CD4-positive, alpha-beta memory T cell (primary cell): ENCODE measurements around the gene SH3GL2. TPM values are rescaled to one million over a fixed set of nuclear protein-coding genes. Genes with fewer than 3 reads are reported as not detected.

Experiments
- CTCF ChIA-PET: fragments of 350-600 bp; sonication (Branson Sonifier 250); formaldehyde crosslinking; loops from one replicate; lab custom pipeline; 2021; ENCODE audit warnings: inconsistent platforms; ENCODE audit not compliant: partially characterized antibody; lab: Charles Lee
- POLR2A ChIA-PET: fragments of 350-600 bp; sonication (Branson Sonifier 250); formaldehyde crosslinking; loops from one replicate; lab custom pipeline; 2021; ENCODE audit not compliant: partially characterized antibody; lab: Charles Lee
- DNase-seq, 5 donors: peaks; one replicate each; pipeline versions ENCODE4 v3.0.0 to v3.0.0-alpha.2; 2020 to 2022; ENCODE audit warnings: mixed read lengths in 1 of 5
- H3K27ac ChIP-seq: one replicate; pipeline ENCODE4 v1.7.0; 2013; ENCODE audit warnings: low read depth, low read length
- H3K27me3 ChIP-seq: 2 replicates; pipeline ENCODE4 v1.7.0; 2013; ENCODE audit warnings: mild to moderate bottlenecking, low read length, moderate library complexity; ENCODE audit not compliant: insufficient read depth
- H3K36me3 ChIP-seq: 2 replicates; pipeline ENCODE4 v1.7.0; 2013; ENCODE audit warnings: mild to moderate bottlenecking, low read length, moderate library complexity; ENCODE audit not compliant: insufficient read depth
- H3K4me1 ChIP-seq: 2 replicates; pipeline ENCODE4 v1.7.0; 2013; ENCODE audit warnings: mild to moderate bottlenecking, low read length, moderate library complexity; ENCODE audit not compliant: insufficient read depth
- H3K4me3 ChIP-seq, 2 donors: one replicate each; pipeline ENCODE4 v1.7.0; 2013; ENCODE audit warnings: low read length in 2 of 2, mild to moderate bottlenecking in 1 of 2
- H3K9me3 ChIP-seq, 2 donors: one replicate each; pipeline ENCODE4 v1.7.0; 2013; ENCODE audit warnings: low read length in 2 of 2, control low read depth in 1 of 2; ENCODE audit not compliant: control insufficient read depth in 1 of 2
- H3K27ac Mint-ChIP-seq, 7 donors: one replicate each; pipeline ENCODE4 v1.8.0; 2020 to 2021; ENCODE audit warnings: mixed read lengths in 7 of 7, mild to moderate bottlenecking in 6 of 7, inconsistent platforms in 3 of 7, moderate library complexity in 3 of 7
- H3K27me3 Mint-ChIP-seq, 2 donors: one replicate each; pipeline ENCODE4 v1.8.0; 2020 to 2021; ENCODE audit warnings: mixed read lengths in 2 of 2
- H3K36me3 Mint-ChIP-seq, 2 donors: one replicate each; pipeline ENCODE4 v1.8.0; 2020 to 2021; ENCODE audit warnings: mixed read lengths in 2 of 2, inconsistent platforms in 1 of 2, mild to moderate bottlenecking in 1 of 2
- H3K4me1 Mint-ChIP-seq, 4 donors: one replicate each; pipeline ENCODE4 v1.8.0; 2020 to 2021; ENCODE audit warnings: mixed read lengths in 4 of 4, mild to moderate bottlenecking in 1 of 4
- H3K4me3 Mint-ChIP-seq, 8 donors: one replicate each; pipeline ENCODE4 v1.8.0; 2020 to 2021; ENCODE audit warnings: mixed read lengths in 8 of 8, mild to moderate bottlenecking in 7 of 8, moderate library complexity in 6 of 8, inconsistent platforms in 3 of 8
- H3K9me3 Mint-ChIP-seq, 8 donors: one replicate each; pipeline ENCODE4 v1.8.0; 2020 to 2021; ENCODE audit warnings: mixed read lengths in 8 of 8, mild to moderate bottlenecking in 5 of 8, inconsistent platforms in 3 of 8, moderate library complexity in 1 of 8
- intact Hi-C: fragments of 100-400 bp; cut with micrococcal nuclease; formaldehyde crosslinking; loops from one replicate; pipeline ENCODE4 v1.15.1; 2023
- polyA plus RNA-seq, 2 donors: library from polyadenylated mRNA; unstranded; fragments of 300-500 nt; fragmentation: Illumina TruSeq; gene quantifications; one replicate each; pipeline ENCODE4 v1.2.3, GENCODE V29; 2021
- total RNA-seq, 2 experiments: library from RNA; stranded (reverse); gene quantifications; one replicate each; pipeline ENCODE4 v1.2.3, GENCODE V29; 2021

The SH3GL2 gene
- total and polyA plus RNA-seq, 4 experiments from 2014 or later = not detected

- intact Hi-C loops = no loop called here
These were observed 245.9 kb downstream of the SH3GL2 start for GRCh38 chr9:17824616-17825264.

DNA sequence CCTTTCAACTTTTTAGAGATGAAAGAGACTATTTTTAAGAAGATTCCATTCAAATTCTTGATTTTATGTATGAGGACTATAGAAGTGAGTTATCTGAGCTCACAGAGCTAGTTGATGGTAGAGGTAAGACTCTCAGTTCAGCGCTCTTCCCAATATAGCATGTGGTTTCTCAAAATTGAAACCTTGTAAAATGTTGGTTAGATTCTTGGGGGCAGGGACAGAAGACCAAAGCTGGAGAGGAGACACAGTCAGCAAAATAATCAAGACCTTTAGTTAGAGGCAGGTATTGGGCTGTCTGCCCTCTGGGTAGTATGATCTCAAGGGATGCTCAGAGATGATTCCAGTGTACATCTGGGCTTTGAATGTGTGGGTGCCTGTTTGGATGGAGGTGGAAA is 246.4 kb downstream of the SH3GL2 start:
- Mint-ChIP-seq H3K4me1 (no peaks in the 10 kb centered on the region), H3K36me3 (no peaks in the 10 kb centered on the region), H3K9me3 (peaks cover 0 to 4% (median 3%) of the 10 kb centered on the region in 8 donors), H3K27me3 (peaks cover 0 to 1% of the 10 kb centered on the region in 2 donors), H3K4me3 (no peak overlapping the region), H3K27ac (no peak overlapping the region)
- H3K27me3 ChIP-seq = no peaks in the 10 kb centered on the region
- H3K9me3 ChIP-seq = no peaks in the 10 kb centered on the region
- H3K4me1 ChIP-seq = no peaks in the 10 kb centered on the region
- ChIA-PET POLR2A (no interaction called here), CTCF (no interaction called here)
- H3K4me3 ChIP-seq = no peak overlapping the region
- H3K27ac ChIP-seq = no peak overlapping the region
- intact Hi-C loops = no loop called here
- no peaks in the 10 kb centered on the region for H3K36me3 ChIP-seq
- no peak for DNase-seq

More at GRCh38 chr9:17824616-17825264, 245.9 kb downstream of the SH3GL2 start:
- peaks cover 0 to 1% of the 10 kb centered on the region in 2 donors for H3K27me3 Mint-ChIP-seq
- no peaks in the 10 kb centered on the region for H3K36me3 Mint-ChIP-seq
- H3K4me1 Mint-ChIP-seq = no peaks in the 10 kb centered on the region
- Histone ChIP-seq H3K4me1 (no peaks in the 10 kb centered on the region), H3K4me3 (no peak overlapping the region), H3K27ac (no peak overlapping the region), H3K9me3 (no peaks in the 10 kb centered on the region), H3K36me3 (no peaks in the 10 kb centered on the region), H3K27me3 (no peaks in the 10 kb centered on the region)
- DNase-seq = no peak
- ChIA-PET POLR2A (no interaction called here), CTCF (no interaction called here)
- no peak overlapping the region for H3K4me3 Mint-ChIP-seq
- peaks cover 0 to 4% (median 3%) of the 10 kb centered on the region in 8 donors for H3K9me3 Mint-ChIP-seq
- H3K27ac Mint-ChIP-seq = no peak overlapping the region

GRCh38 chr9:17829064-17829463 is 250.2 kb downstream of the SH3GL2 start:
- Mint-ChIP-seq H3K4me1 (no peaks in the 10 kb centered on the region), H3K27me3 (no peaks in the 10 kb centered on the region), H3K4me3 (no peak overlapping the region), H3K36me3 (no peaks in the 10 kb centered on the region), H3K27ac (no peak overlapping the region), H3K9me3 (peaks cover 0 to 4% (median under 1%) of the 10 kb centered on the region in 8 donors)
- ChIA-PET CTCF (no interaction called here), POLR2A (no interaction called here)
- Histone ChIP-seq H3K4me3 (no peak overlapping the region), H3K36me3 (no peaks in the 10 kb centered on the region), H3K27ac (no peak overlapping the region), H3K4me1 (no peaks in the 10 kb centered on the region), H3K9me3 (no peaks in the 10 kb centered on the region), H3K27me3 (no peaks in the 10 kb centered on the region)
- intact Hi-C loops = no loop called here
- DNase-seq = no peak

- no peak overlapping the region for H3K27ac Mint-ChIP-seq
- H3K4me1 Mint-ChIP-seq = no peaks in the 10 kb centered on the region
- Histone ChIP-seq H3K27me3 (no peaks in the 10 kb centered on the region), H3K27ac (no peak overlapping the region), H3K36me3 (no peaks in the 10 kb centered on the region), H3K4me3 (no peak overlapping the region), H3K9me3 (no peaks in the 10 kb centered on the region), H3K4me1 (no peaks in the 10 kb centered on the region)
- no peaks in the 10 kb centered on the region for H3K36me3 Mint-ChIP-seq
- no peaks in the 10 kb centered on the region for H3K27me3 Mint-ChIP-seq
- peaks cover 0 to 5% (median 1%) of the 10 kb centered on the region in 8 donors for H3K9me3 Mint-ChIP-seq
- intact Hi-C loops = no loop called here
- ChIA-PET CTCF (no interaction called here), POLR2A (no interaction called here)
- DNase-seq = no peak
- no peak overlapping the region for H3K4me3 Mint-ChIP-seq
These were observed 251.0 kb downstream of the SH3GL2 start for GRCh38 chr9:17829812-17830385.

DNA sequence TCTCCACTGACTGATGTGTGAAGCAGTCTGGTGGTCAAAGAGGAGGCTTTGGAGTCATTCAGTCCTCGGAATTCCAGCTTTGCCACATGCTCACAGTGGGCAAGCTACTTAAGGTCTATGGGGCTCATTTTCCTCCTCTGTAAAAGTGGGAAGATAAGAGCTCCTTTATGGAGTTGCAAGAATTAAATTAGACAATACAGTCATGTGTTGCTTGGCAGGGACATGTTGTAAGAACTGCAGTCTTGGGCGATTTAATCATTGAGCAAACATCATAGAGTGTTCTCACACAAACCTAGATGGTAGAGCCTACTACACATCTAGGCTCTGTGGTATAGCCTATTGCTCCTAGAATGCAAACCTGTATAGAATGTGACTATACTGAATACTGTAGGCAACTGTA is 253.9 kb downstream of the SH3GL2 start:
- Histone ChIP-seq H3K27me3 (no peaks in the 10 kb centered on the region), H3K9me3 (no peaks in the 10 kb centered on the region), H3K4me3 (no peak overlapping the region), H3K27ac (no peak overlapping the region), H3K4me1 (no peaks in the 10 kb centered on the region), H3K36me3 (no peaks in the 10 kb centered on the region)
- Mint-ChIP-seq H3K27me3 (no peaks in the 10 kb centered on the region), H3K4me1 (no peaks in the 10 kb centered on the region), H3K27ac (no peak overlapping the region), H3K9me3 (peaks cover 0 to 8% (median under 1%) of the 10 kb centered on the region in 8 donors), H3K36me3 (no peaks in the 10 kb centered on the region), H3K4me3 (no peak overlapping the region)
- CTCF ChIA-PET = no interaction called here
- intact Hi-C loops = no loop called here
- DNase-seq = no peak
- POLR2A ChIA-PET = no interaction called here

DNA sequence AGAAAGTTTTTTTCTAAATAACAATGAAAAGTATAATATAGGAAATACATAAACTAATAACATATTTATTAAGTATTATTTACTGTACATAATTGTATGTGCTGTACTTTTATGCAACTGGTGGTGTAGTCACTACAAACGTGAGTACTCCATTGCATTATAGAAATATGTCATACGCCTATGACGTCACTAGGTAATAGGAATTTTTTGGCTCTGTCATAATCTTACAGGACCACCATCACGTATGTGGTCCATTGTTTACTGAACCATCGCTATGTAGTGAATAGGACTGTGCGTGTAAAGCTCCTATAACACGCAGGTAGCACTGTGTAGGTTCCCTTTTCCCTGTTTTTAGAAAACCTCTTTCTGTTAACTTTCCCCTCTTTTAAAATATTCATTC is 255.0 kb downstream of the SH3GL2 start:
- no peaks in the 10 kb centered on the region for H3K4me1 Mint-ChIP-seq
- intact Hi-C loops = no loop called here
- Histone ChIP-seq H3K27ac (no peak overlapping the region), H3K4me1 (no peaks in the 10 kb centered on the region), H3K36me3 (no peaks in the 10 kb centered on the region), H3K9me3 (no peaks in the 10 kb centered on the region), H3K4me3 (no peak overlapping the region), H3K27me3 (no peaks in the 10 kb centered on the region)
- DNase-seq = no peak
- H3K27ac Mint-ChIP-seq = no peak overlapping the region
- no peak overlapping the region for H3K4me3 Mint-ChIP-seq
- H3K9me3 Mint-ChIP-seq = peaks cover 0 to 5% (median 2%) of the 10 kb centered on the region in 8 donors
- H3K27me3 Mint-ChIP-seq = no peaks in the 10 kb centered on the region
- ChIA-PET CTCF (no interaction called here), POLR2A (no interaction called here)
- no peaks in the 10 kb centered on the region for H3K36me3 Mint-ChIP-seq

DNA sequence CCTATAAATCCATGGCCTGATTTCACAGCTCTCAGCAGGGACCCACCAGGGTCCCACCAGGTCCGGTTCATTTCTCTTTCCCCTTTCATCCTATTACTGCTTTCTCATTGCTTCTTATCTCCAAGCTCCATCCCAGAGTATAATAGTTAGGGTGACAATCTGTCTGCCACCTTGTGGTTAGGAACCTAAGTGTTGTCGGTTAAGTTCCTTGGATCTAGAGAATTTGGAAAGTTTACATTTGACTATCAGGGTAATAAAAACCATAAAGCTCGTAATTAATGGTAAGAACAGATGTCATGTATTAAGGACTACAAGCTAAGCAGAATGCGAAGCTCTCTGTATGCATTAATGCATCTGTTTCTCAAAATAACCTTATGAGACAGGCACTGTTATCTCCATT is 259.1 kb downstream of the SH3GL2 start:
- peaks cover 0 to 10% (median 2%) of the 10 kb centered on the region in 8 donors for H3K9me3 Mint-ChIP-seq
- H3K4me1 Mint-ChIP-seq = no peaks in the 10 kb centered on the region
- H3K27ac ChIP-seq = no peak overlapping the region
- no peaks in the 10 kb centered on the region for H3K27me3 Mint-ChIP-seq
- POLR2A ChIA-PET = no interaction called here
- no peak overlapping the region for H3K4me3 Mint-ChIP-seq
- no peak overlapping the region for H3K27ac Mint-ChIP-seq
- H3K9me3 ChIP-seq = no peaks in the 10 kb centered on the region
- no peaks in the 10 kb centered on the region for H3K36me3 Mint-ChIP-seq
- no peaks in the 10 kb centered on the region for H3K36me3 ChIP-seq
- no peak overlapping the region for H3K4me3 ChIP-seq
- intact Hi-C loops = no loop called here
- H3K4me1 ChIP-seq = no peaks in the 10 kb centered on the region
- no peaks in the 10 kb centered on the region for H3K27me3 ChIP-seq
- DNase-seq = no peak
- CTCF ChIA-PET = no interaction called here
